Activated naive CD8-positive, alpha-beta T cell treated with anti-CD3 and anti-CD28 coated beads, Interleukin-2, amount 50 U/mL, for 16 hours (primary cell): ENCODE measurements around the gene TMEM106A.
A peak's percentile ranks its signal among the peaks of the same experiment; 100 is the strongest.
"Not testable (repeated sequence)": the region's sequence is repeated elsewhere in the genome, so short reads cannot be mapped to it uniquely, and the experiment has no call there.

Experiments
- DNase-seq: peaks from one replicate; pipeline ENCODE4 v3.0.0-alpha.2; 2020; ENCODE audit warnings: low read depth, low spot score

TMEM106A gene

GRCh38 chr17:43211480-43212402, at the start of gene TMEM106A:
Gene TMEM106A (plus strand): TSS chr17:43211875. CDS start chr17:43213042, 1,167 bp downstream.
- peak; percentile 46 for DNase-seq

DNA sequence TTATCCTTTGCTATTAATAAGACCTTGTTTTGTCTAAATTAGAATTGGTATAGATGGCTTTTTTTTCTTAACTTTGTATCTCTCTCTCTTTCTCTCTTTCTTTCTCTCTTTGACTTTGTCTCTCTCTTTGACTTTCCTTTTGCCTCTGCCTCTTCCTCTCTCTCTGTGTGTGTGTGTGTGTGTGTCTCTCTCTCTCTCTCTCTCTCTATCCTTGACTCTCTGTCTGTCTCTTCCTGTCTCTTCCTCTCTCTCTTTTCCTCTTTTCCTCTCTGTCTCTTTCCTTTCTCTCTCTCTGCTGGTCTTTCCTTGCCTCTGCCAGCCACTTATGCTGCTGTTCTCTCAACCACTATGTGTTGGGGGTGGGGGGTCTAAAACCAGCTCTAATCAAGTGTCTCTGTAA, 45.7 kb upstream of the TMEM106A start:
- not testable (repeated sequence) for DNase-seq

DNA sequence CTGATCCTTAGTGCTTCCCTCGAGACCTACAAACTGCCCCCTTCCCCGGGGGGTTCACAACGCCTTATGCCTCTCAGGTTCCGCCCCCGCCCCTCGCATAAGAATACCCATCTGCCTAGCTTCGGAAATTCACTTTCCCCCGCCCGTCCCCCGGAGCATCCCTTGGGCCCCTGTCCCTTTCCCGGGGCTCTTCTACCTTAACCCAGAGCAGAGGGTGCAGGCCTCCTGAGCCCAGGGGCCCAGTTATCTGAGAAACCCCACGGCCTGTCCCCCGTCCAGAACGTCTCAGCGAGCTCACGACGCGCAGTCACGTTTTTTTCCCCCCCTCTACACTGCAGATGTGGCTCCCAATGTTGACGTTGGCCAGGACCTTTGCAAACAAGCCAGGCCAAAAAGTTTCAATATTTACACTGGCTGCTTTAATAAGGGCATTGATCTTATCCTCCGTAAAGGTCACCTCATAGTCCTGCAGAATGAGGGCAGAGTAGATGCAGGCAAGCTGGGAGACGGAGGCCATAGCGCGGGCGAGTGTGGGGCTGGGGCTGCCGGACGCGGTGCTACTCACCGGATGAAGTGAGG, 42.0 kb upstream of the TMEM106A start:
- no peak for DNase-seq

DNA sequence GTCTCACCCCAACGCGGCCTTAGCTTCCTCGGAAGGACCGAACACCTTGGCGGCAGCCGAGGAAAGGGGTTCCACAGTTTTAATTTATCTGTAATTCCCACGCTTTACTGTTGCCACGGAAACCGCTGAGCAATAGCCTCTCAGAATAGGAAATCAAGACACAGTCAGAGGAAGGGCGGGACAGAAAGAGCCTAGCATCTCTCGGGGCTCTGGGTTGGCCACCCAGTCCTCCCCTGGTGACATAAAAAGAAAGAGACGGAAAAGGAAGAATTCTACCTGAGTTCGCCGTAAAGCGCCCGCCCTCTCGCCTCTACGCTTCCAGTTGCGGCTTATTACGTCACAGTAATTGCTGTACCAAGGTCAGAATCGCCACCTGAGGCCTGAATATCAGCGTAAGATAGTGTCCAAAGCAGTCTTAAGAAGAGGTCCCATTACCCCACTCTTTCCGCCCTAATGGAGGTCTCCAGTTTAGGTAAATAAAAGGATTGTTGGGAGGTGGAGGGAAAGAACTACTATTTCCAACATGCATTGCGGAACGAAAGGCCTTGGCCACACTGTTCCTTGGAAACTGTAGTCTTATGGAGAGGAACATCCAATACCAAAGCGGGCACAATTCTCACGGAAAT, 41.4 kb upstream of the TMEM106A start:
- peak; percentile 71 for DNase-seq

- DNase-seq: peak; percentile 88
Observed at GRCh38 chr17:43170766-43171585, 40.7 kb upstream of the TMEM106A start, which contains the start of gene NBR1. Gene NBR1 (plus strand): TSS chr17:43171214. CDS start chr17:43175800, 4,586 bp downstream.

- no peak for DNase-seq
Observed at GRCh38 chr17:43171586-43172487, 39.8 kb upstream of the TMEM106A start.

- no peak for DNase-seq
Observed at GRCh38 chr17:43175213-43176118, 36.2 kb upstream of the TMEM106A start.

DNA sequence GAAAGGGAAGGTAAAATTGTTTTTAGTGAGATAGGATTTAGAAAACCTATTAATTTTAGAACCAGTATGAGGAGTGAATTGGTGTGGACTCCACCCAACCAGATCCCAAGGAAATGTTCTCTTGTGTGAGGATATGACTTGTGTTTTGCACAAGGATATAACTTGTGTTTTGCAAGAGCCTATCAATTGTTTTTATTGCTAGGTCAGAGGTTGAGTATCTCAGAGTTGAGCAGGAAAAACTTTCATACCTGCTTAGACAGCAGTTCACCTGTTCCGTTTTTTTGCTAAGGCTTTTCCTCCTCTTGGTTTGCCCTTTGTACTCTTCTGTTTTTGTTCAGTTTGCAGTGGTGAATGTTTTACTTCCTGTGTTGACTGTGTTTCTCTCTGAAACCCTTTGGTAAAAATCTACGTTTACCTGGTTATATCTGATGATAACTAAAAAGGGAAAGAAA, 35.5 kb upstream of the TMEM106A start:
- no peak for DNase-seq

GRCh38 chr17:43183921-43184320, 27.8 kb upstream of the TMEM106A start:
- no peak for DNase-seq

DNA sequence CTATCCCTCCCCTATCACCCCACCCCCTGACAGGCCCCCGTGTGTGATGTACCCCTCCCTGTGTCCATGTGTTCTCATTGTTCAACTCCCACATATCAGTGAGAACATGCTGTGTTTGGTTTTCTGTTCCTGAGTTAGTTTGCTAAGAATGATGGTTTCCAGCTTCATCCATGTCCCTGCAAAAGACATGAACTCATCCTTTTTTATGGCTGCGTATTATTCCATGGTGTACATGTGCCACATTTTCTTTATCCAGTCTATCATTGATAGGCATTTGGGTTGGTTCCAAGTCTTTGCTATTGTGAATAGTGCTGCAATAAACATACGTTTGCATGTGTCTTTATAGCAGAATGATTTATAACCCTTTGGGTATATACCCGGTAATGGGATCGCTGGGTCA, 25.0 kb upstream of the TMEM106A start:
- not testable (repeated sequence) for DNase-seq

GRCh38 chr17:43193251-43193650, 18.4 kb upstream of the TMEM106A start:
- DNase-seq: no peak

- no peak for DNase-seq
Observed at GRCh38 chr17:43199633-43200032, 12.0 kb upstream of the TMEM106A start.

GRCh38 chr17:43200127-43200526, 11.5 kb upstream of the TMEM106A start:
- DNase-seq: no peak

- DNase-seq: not testable (repeated sequence)
Observed at GRCh38 chr17:43203013-43203412, 8.7 kb upstream of the TMEM106A start.

DNA sequence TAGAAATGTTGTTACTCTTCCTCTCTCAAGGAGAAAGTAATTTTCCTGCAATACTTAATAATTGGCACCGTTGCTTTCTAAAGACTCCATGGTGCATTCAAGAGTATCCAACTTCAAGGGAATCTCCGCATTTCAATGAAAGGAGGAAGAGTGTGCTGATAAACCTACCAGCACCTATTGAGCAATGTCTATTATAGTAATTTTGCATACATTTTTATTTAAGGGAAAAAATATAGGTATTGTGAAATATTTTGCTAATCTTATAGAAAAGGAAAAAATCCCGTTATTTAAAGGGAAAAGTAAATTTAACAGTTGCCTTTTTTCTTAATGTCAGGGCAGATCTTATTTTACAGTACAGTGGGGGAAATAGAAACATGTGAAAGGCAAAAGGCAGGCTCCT, 1.1 kb upstream of the TMEM106A start:
- no peak for DNase-seq

DNA sequence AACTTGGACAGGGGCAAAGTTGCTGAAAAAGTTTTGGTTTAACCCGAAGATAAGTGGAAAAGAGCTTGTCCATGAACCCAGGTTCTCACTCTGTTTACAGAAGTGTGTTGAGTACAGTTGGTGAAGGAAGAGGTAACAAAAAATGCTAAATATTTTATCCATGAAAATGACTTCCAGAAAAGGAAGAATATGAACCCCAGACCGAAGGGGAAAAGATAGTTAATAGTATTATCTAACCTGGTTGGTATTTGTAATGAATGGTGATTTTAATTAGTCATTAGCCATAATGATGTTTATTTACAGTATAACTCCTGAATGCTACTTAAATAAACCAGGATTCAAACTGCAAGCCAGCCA, 574 bp upstream of the TMEM106A start:
- no peak for DNase-seq

- no peak for DNase-seq
Observed at GRCh38 chr17:43212641-43213490, 1.2 kb downstream of the TMEM106A start.

DNA sequence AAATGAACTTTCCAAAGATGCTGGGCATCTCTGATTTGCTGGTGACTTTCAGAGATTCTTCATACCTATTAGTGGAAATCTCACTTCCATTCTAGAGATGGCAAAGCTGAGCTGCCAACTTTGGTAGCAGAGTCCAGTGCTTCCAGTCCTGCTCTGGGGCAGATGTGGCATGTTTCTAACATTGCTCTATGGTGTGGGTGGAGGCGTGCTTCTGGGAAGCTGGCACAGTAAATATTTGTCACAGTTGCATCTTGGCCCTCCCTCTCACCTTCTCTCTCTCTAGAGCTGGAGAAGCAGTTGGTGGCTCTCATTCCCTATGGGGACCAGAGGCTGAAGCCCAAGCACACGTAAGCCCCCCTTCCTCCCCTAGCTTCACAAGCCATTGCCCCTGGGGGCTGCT, 1.9 kb downstream of the TMEM106A start:
- DNase-seq: no peak
